ENCODE data around the gene DENND10.
"Not testable (repeated sequence)": the region's sequence is repeated elsewhere in the genome, so short reads cannot be mapped to it uniquely, and the experiment has no call there.

The DENND10 gene

DNA sequence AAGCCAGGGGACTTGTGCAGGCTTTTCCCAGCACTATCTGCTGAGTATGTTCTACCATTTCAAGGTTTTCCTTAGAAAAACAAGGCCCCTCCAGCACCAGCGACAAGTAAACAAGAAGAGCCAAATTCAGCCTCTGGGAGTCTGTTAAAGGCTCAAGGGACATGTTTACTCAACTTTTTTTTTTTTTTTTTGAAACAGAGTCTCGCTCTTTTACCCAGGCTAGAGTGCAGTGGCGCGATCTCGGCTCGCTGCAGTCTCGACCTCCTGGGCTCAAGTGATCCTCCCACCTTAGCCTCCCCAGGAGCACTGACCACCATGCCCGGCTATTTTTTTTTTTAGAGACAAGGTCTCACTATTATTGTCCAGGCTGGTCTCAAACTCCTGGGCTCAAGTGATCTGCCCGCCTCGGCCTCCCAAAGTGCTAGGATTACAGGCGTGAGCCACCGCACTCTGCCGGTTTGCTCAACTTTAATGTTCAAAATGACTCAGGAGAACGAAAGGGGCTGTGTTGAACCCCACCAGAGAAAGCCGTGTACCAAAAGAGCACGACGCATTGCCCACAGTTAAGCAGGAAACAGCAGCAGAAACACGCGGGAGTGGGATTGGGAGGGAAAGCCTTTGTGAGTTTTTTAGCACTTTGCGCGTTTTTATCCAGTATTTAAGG lies 73.9 kb downstream of the DENND10 start:
- DNase-seq: no peak

- DNase-seq: peak; percentile 67
Observed at GRCh38 chr10:119178372-119179119, 74.6 kb downstream of the DENND10 start, which contains the start of gene PRDX3. Gene PRDX3, minus strand, starts transcription at chr10:119178812. Its CDS starts 22 bp downstream, at chr10:119178790.

DNA sequence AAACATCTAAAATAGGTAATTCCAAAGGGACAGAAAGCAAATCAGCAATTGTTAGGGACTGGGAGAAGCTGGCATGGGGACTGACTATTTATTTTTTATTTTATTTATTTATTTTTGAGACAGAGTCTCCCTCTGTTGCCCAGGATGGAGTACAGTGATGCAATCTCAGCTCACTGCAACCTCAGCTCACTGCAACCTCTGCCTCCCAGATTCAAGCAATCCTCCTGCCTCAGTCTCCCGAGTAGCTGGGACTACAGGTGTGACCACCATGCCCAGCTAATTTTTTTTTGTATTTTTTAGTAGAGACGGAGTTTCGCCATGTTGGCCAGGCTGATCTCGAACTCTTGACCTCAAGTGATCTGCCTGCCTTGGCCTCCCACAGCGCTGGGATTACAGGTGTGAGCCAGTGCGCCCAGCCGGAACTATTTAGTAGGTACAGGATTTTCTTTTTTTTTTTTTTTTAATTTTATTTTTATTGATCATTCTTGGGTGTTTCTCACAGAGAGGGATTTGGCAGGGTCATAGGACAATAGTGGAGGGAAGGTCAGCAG lies 77.0 kb downstream of the DENND10 start:
- DNase-seq: not testable (repeated sequence)

DNA sequence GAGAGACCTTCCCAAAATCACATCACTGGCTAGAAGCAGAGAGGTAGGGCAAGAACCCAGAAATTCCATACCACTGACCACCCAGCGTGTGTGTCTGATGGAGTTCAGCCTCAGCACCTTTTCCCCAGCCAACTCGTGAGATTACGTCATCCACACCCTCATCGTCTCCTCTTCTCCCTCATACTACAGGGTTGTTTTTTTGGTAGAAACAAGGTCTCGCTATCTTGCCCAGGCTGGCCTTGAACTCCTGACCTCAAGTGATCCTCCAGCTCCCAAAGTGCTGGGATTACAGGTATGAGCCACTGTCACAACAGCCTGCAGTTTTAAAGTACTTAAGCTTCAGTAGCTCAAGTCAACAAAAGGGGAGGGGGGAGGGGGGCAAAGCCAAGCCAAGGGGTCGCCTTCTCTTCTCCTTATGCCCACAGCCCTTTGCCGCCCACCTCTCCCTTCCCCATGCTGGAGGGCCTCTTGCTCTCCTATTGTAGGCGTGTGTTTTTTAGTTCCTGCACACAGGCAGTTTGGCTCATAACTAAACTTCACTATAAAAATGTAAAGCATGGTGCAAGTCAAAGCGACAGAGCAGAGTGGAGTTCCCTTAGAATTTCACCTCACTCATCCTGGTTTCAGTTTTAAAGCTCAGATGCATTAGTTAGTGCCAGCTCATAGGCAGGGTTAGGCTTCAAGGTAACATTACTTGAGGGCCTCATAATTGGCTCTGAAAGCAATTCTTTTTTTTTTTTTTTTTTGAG lies 79.9 kb downstream of the DENND10 start:
- DNase-seq: no peak

Measured in NCI-H2029 treated with DMSO at 0.1 percent for 48 hours (cell line).